Mammary epithelial cell (primary cell): ENCODE data around the gene GHRL.

ENCODE experiments used
- EZH2 ChIP-seq: IDR thresholded peaks from 2 replicates; pipeline ENCODE4 v1.6.1; 2012; ENCODE audit warnings: low read length, inconsistent platforms, borderline replicate concordance
- TF ChIP-seq, protein P1 (sequence below), 2 donors: IDR thresholded peaks in 1 of 2; conservative IDR thresholded peaks in 1 of 2; 2 replicates each; pipeline ENCODE4 v1.5.1; 2011 to 2012; ENCODE audit warnings: inconsistent platforms in 2 of 2, low read length in 2 of 2, mild to moderate bottlenecking in 2 of 2, control low read depth in 1 of 2, low read depth in 1 of 2; ENCODE audit not compliant: insufficient read depth in 1 of 2; ENCODE audit errors: extremely low read depth in 1 of 2

DNA sequence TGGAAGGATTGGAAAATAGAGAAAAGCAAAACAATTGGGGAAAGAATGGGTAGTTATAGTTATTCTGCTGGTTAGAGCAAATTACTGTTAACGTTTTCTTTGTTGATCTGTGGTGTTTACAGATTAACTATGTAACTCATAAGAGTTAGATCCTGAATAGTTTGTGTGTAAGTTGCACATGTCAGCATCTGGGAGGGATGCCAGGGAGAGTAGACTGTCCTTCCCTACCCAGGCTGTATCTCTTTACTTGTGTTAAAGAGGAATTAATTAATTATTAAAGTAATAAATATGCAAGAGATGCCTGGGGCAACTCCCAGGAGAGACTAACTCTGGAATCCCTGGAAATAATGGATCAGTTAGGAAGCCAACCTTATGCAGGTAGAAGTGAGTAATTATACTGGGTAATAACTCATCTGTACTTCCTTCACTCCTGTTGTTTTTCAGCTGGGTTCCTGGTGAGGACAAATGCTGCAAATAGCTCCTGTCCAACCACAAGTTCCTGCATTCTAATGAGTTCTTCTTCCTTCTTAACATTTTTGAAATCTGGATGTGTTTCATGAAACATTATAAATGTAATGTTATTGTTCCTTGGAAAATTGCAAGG is 18.9 kb downstream of the GHRL start:
- TF ChIP-seq EZH2 = no peak
- TF ChIP-seq, protein P1, sequence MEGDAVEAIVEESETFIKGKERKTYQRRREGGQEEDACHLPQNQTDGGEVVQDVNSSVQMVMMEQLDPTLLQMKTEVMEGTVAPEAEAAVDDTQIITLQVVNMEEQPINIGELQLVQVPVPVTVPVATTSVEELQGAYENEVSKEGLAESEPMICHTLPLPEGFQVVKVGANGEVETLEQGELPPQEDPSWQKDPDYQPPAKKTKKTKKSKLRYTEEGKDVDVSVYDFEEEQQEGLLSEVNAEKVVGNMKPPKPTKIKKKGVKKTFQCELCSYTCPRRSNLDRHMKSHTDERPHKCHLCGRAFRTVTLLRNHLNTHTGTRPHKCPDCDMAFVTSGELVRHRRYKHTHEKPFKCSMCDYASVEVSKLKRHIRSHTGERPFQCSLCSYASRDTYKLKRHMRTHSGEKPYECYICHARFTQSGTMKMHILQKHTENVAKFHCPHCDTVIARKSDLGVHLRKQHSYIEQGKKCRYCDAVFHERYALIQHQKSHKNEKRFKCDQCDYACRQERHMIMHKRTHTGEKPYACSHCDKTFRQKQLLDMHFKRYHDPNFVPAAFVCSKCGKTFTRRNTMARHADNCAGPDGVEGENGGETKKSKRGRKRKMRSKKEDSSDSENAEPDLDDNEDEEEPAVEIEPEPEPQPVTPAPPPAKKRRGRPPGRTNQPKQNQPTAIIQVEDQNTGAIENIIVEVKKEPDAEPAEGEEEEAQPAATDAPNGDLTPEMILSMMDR (conservative IDR thresholded peaks at IDR 0.05 in 1 of 2, IDR thresholded peaks at IDR 0.05 in 1 of 2; ENCODE audit: extremely low read depth in 1 of 2, insufficient read depth in 1 of 2, low read depth in 1 of 2, low read length in 2 of 2) = no peak
